ENCODE measurements around the gene SEBOX.
A peak's percentile ranks its signal among the peaks of the same experiment; 100 is the strongest.

The SEBOX gene

DNA sequence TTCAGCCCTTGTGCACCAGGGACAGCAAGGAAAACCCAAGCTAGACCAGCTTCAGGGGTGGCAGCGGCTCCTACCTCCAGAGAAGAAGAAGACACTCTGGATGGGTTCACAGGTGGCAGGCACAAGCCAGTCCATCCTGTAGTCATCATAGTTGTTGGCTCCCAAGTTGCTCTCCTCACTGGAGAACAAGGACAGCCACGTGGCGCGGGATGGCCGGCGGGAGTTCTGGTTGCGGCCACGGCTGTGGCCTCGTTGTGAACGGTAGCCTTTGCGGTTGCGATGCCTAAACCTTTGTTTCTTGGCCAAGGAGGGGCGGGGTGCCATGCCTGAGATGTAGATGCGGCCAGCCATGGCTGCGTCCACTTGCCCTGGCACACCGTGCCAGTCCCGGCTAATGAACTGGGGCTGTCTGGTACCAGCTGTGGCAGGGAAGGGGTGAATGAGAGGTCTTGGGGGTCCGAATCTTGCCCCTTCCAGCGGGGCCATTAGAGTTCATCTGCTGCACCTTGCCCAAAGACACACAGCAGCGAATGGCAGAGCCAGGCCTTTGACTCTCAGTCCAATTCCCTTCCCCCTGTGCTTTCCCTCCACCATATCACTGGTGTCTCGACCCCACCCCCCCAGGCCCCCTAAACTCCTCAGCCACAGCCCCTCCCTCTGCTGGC is 2.8 kb upstream of the SEBOX start:
- Mint-ChIP-seq H3K4me3 (no peak overlapping the region), H3K36me3 (ENCODE audit: low read depth) (peaks cover 2% of the 10 kb centered on the region), H3K27ac (no peak overlapping the region), H3K4me1 (ENCODE audit: low read depth) (peaks cover 4% of the 10 kb centered on the region), H3K27me3 (ENCODE audit: low read depth) (no peaks in the 10 kb centered on the region), H3K9me3 (no peaks in the 10 kb centered on the region)

GRCh38 chr17:28366605-28367004 is 1.6 kb upstream of the SEBOX start:
- Mint-ChIP-seq H3K36me3 (ENCODE audit: low read depth) (peaks cover 2% of the 10 kb centered on the region), H3K27ac (no peak overlapping the region), H3K27me3 (ENCODE audit: low read depth) (no peaks in the 10 kb centered on the region), H3K9me3 (no peaks in the 10 kb centered on the region), H3K4me3 (no peak overlapping the region), H3K4me1 (ENCODE audit: low read depth) (peaks cover 3% of the 10 kb centered on the region)

GRCh38 chr17:28365487-28365886 is 488 bp upstream of the SEBOX start:
- H3K4me1 Mint-ChIP-seq (ENCODE audit: low read depth): peaks cover 2% of the 10 kb centered on the region
- no peak overlapping the region for H3K4me3 Mint-ChIP-seq
- H3K36me3 Mint-ChIP-seq (ENCODE audit: low read depth): peaks cover 7% of the 10 kb centered on the region
- no peaks in the 10 kb centered on the region for H3K27me3 Mint-ChIP-seq (ENCODE audit: low read depth)
- H3K27ac Mint-ChIP-seq: no peak overlapping the region
- H3K9me3 Mint-ChIP-seq: no peaks in the 10 kb centered on the region

- no peaks in the 10 kb centered on the region for H3K27me3 Mint-ChIP-seq (ENCODE audit: low read depth)
- no peak overlapping the region for H3K27ac Mint-ChIP-seq
- peaks cover 14% of the 10 kb centered on the region for H3K36me3 Mint-ChIP-seq (ENCODE audit: low read depth)
- H3K4me3 Mint-ChIP-seq: no peak overlapping the region
- no peaks in the 10 kb centered on the region for H3K9me3 Mint-ChIP-seq
- H3K4me1 Mint-ChIP-seq (ENCODE audit: low read depth): peaks cover 5% of the 10 kb centered on the region
Observed at GRCh38 chr17:28363776-28364650, 986 bp downstream of the SEBOX start.

GRCh38 chr17:28363186-28363585 is 1.8 kb downstream of the SEBOX start:
- Mint-ChIP-seq H3K9me3 (no peaks in the 10 kb centered on the region), H3K4me1 (ENCODE audit: low read depth) (peaks cover 11% of the 10 kb centered on the region), H3K36me3 (ENCODE audit: low read depth) (peaks cover 14% of the 10 kb centered on the region), H3K4me3 (no peak overlapping the region), H3K27ac (no peak overlapping the region), H3K27me3 (ENCODE audit: low read depth) (no peaks in the 10 kb centered on the region)

- peak overlapping the region; percentile 91 for H3K27ac Mint-ChIP-seq
- H3K36me3 Mint-ChIP-seq (ENCODE audit: low read depth): peaks cover 32% of the 10 kb centered on the region
- peaks cover 27% of the 10 kb centered on the region for H3K4me1 Mint-ChIP-seq (ENCODE audit: low read depth)
- no peaks in the 10 kb centered on the region for H3K27me3 Mint-ChIP-seq (ENCODE audit: low read depth)
- H3K4me3 Mint-ChIP-seq: peak overlapping the region; percentile 86
- H3K9me3 Mint-ChIP-seq: no peaks in the 10 kb centered on the region
Observed at GRCh38 chr17:28357901-28358197, 7.2 kb downstream of the SEBOX start.

DNA sequence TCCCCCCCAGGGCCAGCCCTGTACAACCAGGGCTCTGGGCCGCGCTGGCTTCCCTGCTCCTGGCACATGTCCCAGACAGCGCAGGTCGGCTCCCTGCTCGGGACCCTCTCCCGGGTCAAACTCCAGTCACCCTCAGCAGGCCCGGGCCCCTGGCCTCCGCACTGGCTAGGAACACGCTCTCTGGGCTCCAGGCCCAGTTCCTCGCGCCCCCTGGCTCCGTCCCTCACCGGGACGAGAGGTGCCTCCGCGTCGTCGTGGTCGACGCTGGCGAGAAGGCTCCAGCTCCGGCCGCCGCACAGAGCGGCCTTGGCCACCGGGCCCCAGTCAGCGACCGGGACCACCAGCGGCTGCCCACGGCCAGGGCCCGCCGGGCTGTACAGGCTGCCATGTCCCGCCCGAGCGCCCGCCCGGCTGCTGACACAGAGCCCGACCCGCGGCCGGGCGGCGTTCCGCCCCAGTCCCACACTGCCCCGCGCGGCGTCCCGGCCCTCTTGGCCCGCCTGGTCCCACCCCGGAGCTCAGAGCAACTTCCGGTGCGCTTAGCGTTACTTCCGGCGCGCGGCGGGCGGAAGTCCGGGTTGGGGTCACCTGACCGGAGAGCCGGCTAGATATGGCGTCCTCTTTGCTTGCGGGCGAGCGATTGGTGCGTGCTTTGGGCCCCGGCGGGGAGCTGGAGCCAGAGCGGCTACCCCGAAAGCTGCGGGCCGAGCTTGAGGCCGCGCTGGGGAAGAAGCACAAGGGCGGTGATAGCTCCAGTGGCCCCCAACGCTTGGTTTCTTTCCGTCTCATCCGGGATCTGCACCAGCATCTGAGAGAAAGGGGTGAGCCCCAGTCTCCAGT is 7.7 kb downstream of the SEBOX start, which contains the start of gene POLDIP2:
Gene POLDIP2, minus strand, starts transcription at position 467 of the 840 bp plus-strand sequence. Its CDS starts 79 bp downstream, at position 388.
- Mint-ChIP-seq H3K4me3 (peak within 1 kb of the TSS; percentile 92), H3K9me3 (no peaks in the 10 kb centered on the region), H3K27me3 (ENCODE audit: low read depth) (no peaks in the 10 kb centered on the region), H3K4me1 (ENCODE audit: low read depth) (peaks cover 27% of the 10 kb centered on the region), H3K36me3 (ENCODE audit: low read depth) (peaks cover 34% of the 10 kb centered on the region), H3K27ac (peak within 1 kb of the TSS; percentile 91)

DNA sequence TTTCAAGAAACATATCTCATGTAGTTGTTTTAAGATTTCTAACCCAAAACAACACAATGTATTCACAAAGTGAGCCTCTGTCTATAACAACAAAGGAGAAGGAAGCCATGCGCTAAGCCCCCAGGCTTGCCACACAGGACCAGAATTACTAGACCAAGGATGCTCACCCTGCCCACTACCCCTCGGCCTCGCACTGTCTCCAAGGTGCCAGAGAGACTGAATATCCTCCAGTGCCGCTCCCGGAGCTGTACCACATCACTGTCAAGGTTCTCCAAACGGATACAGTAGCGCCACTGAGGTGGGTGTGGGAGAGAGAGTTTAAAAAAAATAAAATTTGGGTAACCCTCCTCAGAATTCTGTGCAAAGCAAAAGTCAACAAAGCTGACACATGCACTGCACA is 14.7 kb downstream of the SEBOX start:
- H3K4me3 Mint-ChIP-seq: no peak overlapping the region
- peaks cover 2% of the 10 kb centered on the region for H3K4me1 Mint-ChIP-seq (ENCODE audit: low read depth)
- no peak overlapping the region for H3K27ac Mint-ChIP-seq
- H3K27me3 Mint-ChIP-seq (ENCODE audit: low read depth): no peaks in the 10 kb centered on the region
- H3K36me3 Mint-ChIP-seq (ENCODE audit: low read depth): peaks cover 57% of the 10 kb centered on the region
- H3K9me3 Mint-ChIP-seq: no peaks in the 10 kb centered on the region

- Mint-ChIP-seq H3K27ac (no peak overlapping the region), H3K36me3 (ENCODE audit: low read depth) (peaks cover 52% of the 10 kb centered on the region), H3K4me3 (no peak overlapping the region), H3K4me1 (ENCODE audit: low read depth) (peaks cover 2% of the 10 kb centered on the region), H3K9me3 (no peaks in the 10 kb centered on the region), H3K27me3 (ENCODE audit: low read depth) (no peaks in the 10 kb centered on the region)
Observed at GRCh38 chr17:28348979-28349378, 16.0 kb downstream of the SEBOX start.

- H3K4me3 Mint-ChIP-seq: no peak overlapping the region
- no peaks in the 10 kb centered on the region for H3K27me3 Mint-ChIP-seq (ENCODE audit: low read depth)
- H3K9me3 Mint-ChIP-seq: no peaks in the 10 kb centered on the region
- peaks cover 2% of the 10 kb centered on the region for H3K4me1 Mint-ChIP-seq (ENCODE audit: low read depth)
- H3K27ac Mint-ChIP-seq: no peak overlapping the region
- H3K36me3 Mint-ChIP-seq (ENCODE audit: low read depth): peaks cover 45% of the 10 kb centered on the region
Observed at GRCh38 chr17:28347261-28347891, 17.6 kb downstream of the SEBOX start.

DNA sequence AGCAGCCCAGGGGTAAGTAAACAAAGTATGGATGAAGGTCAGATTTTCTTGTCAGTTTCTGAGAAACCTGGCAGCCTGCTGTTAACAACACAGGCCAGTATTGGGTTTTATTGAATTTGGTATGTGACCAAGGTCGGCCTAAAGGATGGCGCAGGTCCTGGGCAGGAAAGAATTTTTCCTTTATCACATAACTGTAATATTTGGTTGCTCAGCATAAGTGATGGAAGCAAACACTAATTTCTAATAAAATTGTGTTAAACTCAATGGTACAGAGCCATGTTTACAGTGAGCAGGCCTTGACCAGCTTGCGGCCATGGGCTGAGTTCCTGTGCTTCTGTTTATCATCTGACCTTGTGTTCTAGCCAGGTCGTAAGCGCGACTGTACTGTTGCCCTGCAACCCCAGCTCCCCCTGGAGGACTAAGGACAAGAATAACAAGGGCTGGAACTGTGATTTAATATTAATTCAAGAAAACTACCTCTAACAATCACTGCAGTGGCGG is 18.2 kb downstream of the SEBOX start:
- no peak overlapping the region for H3K27ac Mint-ChIP-seq
- H3K4me1 Mint-ChIP-seq (ENCODE audit: low read depth): peaks cover 2% of the 10 kb centered on the region
- no peaks in the 10 kb centered on the region for H3K9me3 Mint-ChIP-seq
- H3K36me3 Mint-ChIP-seq (ENCODE audit: low read depth): peaks cover 45% of the 10 kb centered on the region
- no peak overlapping the region for H3K4me3 Mint-ChIP-seq
- no peaks in the 10 kb centered on the region for H3K27me3 Mint-ChIP-seq (ENCODE audit: low read depth)

DNA sequence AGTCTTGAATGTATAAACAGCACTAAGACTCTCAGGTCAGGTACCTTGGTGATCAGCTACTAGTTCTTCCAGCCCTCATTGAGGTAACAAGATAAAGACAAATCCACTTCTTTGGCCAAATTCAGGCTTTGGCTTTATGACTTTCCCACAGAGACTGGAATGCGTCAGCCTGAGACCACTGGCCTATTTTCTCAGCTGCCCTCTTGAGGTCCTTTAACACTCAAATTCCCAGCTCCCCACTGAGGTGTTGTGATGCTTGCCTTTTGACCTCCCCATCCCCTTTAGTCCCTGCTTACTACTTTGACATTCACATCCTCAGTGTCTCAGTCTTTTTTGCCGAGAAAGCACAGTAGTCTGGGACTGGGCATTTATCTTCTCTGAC is 18.8 kb downstream of the SEBOX start:
- Mint-ChIP-seq H3K36me3 (ENCODE audit: low read depth) (peaks cover 41% of the 10 kb centered on the region), H3K27me3 (ENCODE audit: low read depth) (no peaks in the 10 kb centered on the region), H3K4me1 (ENCODE audit: low read depth) (peaks cover 2% of the 10 kb centered on the region), H3K9me3 (no peaks in the 10 kb centered on the region), H3K27ac (no peak overlapping the region), H3K4me3 (no peak overlapping the region)

DNA sequence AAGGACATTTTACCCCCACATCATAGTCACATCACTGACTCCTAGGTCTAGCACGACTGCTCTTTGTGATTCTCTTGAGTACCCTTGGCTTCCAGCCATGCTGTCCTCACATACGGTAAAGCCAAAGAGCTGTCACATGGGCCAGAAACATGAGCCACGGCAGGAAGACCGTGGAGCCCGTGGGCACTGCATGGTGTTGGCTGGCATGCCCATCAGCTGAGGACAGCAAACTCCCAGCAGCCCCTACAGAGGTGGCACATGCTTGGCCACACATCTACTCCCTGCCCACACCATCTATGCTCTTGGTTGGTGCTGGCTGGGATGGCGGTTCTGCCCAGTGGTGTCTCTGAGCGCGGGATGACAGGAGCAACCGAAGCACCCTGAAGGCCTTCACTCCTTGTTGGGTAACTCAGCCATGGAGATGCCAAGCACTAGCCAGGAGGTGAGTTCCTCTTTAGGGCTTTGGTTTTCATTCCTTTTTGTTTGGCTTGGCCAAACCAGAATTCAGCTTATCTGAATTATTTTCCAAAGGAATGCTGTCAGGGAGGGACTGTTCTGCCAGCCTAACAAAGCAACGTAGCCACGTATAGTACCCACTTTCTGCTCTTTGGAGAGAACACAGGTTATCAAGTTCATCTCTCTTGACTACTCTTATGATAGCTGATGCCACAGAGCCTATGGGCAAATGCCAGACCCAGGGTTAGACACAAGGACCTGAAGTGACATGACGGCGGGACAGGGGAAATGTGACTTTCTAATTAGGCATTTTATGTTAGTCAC is 19.4 kb downstream of the SEBOX start:
- Mint-ChIP-seq H3K27ac (no peak overlapping the region), H3K36me3 (ENCODE audit: low read depth) (peaks cover 41% of the 10 kb centered on the region), H3K27me3 (ENCODE audit: low read depth) (no peaks in the 10 kb centered on the region), H3K9me3 (no peaks in the 10 kb centered on the region), H3K4me3 (no peak overlapping the region), H3K4me1 (ENCODE audit: low read depth) (peaks cover 2% of the 10 kb centered on the region)
